ENCODE data around the gene VWA8.
A peak's percentile ranks its signal among the peaks of the same experiment; 100 is the strongest.
"Not testable (repeated sequence)": the region's sequence is repeated elsewhere in the genome, so short reads cannot be mapped to it uniquely, and the experiment has no call there.

The VWA8 gene

DNA sequence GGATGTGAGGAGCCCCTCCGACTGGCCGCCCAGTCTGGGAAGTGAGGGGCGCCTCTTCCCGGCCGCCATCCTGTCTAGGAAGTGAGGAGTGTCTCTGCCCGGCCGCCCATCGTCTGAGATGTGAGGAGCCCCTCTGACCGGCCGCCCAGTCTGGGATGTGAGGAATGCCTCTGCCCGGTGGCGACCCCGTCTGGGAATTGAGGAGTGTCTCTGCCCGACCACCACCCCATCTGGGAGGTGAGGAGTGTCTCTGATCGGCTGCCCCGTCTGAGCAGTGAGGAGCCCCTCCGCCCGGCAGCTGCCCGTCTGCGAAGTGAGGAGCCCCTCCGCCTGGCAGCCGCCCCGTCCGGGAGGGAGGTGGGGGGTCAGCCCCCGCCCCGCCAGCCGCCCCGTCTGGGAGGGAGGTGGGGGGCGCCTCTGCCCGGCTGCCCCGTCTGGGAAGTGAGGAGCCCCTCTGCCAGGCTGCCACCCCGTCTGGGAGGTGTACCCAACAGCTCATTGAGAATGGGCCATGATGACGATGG is 389.0 kb downstream of the VWA8 start:
- DNase-seq: not testable (repeated sequence)

DNA sequence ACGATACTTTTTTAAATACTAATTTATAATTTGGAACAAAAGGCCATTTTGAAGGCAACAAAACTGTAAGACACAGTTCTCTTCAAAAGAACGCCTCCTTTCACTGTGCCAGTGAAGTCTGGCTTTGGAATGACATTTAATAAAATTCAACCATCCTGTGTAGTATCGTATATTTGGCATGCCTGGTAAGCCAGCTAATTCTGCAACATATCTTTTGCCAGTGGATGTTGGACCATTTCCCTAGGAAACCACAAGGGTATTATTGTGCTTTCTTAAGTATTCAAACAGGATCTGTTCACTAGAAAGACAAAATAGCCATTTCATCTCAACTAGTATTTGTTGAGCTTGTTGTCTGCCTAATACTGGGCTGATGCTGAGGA is 391.9 kb downstream of the VWA8 start:
- DNase-seq: no peak

DNA sequence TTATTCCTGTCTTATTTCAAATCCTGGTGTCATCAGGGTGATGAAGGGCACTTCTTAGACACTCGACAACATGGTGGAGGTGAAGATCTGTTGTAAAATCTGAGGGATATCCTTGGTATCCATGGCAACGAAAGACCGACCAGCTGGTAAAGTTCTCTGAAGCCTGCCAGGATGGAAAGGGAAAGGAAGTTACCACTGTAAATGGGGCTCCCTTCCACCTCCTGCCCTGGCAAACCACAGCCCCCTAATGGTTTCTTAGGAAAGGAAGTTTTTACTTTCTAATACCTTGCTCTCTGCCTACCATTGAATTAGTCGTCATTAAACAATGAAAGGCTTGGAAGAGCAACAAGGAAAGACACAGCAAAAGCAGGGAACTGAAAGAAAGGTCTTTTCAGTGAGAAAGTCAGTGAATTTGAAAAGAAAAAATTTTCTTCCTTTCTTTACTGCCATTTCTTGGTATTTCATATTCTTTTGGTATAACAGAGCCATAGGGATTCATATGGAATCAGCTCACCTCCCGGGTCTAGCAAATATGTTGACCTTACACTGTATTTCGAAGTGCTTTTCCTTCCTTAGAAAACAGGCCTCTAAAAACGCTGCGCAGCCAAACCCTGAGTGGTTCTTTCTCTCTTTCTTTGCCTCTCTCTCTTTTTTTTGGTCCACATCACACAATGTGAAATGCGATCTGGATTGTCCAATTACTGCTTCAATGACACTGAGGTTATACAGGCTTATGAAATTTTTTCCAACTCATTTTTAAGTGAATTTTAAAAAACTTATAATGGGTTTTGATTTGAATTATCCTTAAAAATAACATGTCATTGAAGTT is 392.6 kb downstream of the VWA8 start:
- DNase-seq: no peak

DNA sequence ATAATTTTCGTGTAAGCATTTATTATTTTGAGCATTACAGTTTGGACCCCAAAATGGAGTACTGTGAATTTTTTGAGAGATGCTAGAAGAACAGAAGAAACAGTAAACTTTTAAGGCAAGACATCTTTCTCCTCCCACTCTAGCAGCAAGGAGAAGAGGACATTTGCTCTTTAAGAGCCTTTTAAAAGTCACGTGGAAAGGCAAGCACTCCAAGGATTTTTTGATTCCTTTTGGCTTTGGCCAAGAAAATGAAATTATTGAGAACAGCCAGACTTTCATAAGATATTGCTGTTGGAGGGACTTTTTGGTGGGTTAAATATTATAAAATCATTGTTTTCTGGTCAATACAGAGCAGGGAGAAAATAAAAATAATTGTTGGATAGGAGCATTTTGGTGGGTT is 393.5 kb downstream of the VWA8 start:
- DNase-seq: no peak

DNA sequence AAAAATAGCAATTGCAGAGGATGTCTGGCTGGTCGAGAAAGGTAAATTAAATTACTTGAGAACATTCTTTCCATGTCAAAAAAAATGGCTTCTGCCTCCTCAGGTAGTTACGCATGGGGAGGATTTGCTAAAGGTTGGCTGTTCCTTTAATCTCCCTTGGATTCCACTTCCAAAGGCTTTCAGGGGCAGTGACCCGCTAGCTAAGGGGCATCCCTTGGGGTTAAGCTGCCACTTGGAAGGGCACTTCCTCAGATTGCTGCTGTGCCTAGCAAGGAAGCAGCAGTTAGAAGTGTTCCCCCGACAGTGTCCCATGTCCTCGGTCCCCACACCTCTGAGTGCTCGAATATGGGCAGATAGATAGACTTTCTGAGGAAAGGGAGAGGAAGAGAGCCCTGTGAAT is 395.1 kb downstream of the VWA8 start:
- no peak for DNase-seq

DNA sequence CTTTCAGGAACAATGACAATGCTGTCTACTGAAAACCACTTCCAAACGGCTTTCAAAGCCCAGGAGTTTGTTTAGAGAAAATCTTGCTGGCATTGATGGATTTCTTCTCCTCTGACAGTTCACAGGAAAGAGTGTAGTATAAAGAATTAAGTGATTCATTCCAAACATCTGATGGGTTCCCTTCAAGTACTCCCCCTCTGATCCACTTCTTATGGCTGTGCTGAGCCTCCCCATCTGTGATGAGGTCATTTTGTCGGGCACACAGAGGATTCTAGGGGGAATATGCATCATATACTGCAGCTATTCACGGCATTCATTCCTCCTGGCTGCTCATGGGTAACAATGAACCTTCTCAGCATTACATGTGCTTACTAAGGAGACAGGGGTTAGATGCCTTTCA is 395.7 kb downstream of the VWA8 start:
- DNase-seq: no peak

DNA sequence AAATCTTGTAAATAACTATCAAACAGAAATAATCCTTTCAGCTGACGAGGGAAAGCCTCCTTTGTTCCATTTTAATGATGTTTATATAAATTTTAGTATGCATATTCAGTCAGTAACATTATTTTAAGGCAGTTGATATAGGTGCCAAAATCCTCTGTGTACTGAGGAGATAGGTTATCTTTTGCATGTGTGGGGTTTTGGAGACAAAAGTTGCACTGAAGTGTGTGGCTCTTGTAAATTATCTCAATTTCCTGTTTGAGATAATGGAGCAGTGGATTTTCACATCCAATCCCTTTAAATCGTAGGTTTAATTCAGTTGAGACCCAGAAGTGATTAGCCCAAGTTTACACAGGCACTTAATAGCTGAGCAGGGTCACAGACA is 396.9 kb downstream of the VWA8 start:
- no peak for DNase-seq

DNA sequence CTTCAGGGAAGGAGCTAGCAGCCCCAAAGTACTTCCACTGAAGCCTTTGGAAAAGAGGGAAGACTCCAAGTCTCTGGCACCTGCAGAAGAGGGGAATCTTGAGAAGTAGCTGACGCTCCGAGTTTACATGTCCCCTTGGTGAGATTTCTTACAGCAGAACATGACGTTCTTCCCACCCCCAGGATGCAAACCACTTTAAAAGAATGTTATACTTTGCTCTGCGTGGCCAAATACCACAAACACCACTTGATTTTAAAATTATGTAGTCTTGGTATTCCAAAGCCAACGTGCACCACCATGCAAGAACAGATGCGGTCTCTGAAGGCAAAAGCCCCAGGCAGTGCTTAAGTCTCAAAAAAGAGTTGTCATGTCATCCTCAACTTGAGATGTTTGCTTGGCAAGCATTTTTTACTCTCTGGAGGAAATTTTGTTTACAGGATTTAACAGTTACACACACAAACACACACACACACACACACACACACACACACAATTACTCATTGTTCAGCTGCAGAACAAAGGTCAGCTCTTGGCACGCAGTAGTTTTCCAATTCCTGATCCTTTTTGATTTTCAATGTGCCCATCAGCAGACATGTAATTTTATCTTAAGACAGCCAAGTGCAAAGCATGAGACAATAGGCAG is 397.4 kb downstream of the VWA8 start:
- DNase-seq: no peak

DNA sequence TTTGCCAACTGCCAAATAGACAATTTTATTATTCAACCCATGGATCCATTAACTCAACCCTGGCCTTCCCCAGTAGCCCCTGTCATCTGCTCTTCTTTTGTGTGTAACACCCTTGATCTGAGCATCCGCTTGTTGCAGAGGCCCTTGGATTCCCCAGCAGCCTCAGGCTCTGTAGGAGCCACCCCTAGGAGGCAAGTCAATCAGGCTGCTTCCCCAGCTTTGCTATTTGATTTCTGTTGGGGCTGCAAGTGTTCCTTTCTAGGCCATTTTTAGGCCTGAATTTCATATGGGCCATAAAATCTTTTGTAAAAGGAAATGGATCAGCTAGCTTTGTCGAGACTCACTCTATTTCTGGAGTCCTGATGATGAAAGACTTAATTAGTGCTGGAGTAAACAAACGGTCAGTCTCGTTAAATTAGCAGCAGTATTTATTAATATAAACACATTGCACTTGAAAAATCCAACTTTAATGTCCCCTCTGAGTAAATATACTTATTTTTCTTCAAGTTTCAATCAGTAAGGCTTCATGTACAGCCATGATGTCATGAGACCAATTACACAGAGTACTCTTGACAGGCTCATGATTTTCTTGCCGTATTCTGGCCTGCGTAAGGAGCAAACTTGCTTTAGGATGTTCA is 398.2 kb downstream of the VWA8 start:
- DNase-seq: no peak

DNA sequence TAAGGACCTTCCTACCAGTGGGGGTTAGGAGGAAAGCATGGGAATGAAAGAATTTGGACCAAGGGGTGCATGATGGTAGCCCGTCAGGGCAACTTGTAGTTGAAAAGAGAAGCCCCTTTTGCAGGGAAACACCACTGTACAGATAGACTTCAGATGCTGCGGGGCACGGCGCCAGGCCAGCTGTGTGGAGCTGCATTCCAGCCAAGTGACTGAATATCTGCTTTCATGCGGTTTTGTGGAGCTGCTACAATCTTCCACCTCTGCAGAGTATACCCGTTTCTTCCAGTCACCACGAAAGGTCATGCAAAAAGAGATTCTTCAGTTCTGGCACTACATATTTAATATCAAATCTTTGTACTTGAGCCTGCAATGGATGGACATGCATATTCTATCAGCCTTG is 398.8 kb downstream of the VWA8 start:
- DNase-seq: no peak

DNA sequence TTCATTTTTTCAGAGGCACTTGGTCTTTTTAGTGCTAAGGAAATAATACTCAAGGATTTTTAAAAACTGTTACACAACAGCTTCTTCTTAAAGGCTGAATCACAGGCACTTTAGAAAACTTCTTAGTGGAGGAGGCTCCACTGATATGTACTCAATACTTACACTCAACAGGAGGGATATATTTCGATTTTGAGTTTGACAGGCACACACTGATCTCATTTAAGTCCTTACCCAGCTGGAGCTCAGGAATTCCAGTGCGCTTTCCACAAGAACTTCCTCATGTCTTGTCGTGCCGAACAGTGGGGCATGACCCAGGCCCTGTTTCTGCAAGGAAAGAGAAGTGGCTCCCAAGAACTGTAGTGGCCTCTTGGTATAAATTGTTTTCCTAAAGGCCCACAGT is 399.7 kb downstream of the VWA8 start:
- no peak for DNase-seq

DNA sequence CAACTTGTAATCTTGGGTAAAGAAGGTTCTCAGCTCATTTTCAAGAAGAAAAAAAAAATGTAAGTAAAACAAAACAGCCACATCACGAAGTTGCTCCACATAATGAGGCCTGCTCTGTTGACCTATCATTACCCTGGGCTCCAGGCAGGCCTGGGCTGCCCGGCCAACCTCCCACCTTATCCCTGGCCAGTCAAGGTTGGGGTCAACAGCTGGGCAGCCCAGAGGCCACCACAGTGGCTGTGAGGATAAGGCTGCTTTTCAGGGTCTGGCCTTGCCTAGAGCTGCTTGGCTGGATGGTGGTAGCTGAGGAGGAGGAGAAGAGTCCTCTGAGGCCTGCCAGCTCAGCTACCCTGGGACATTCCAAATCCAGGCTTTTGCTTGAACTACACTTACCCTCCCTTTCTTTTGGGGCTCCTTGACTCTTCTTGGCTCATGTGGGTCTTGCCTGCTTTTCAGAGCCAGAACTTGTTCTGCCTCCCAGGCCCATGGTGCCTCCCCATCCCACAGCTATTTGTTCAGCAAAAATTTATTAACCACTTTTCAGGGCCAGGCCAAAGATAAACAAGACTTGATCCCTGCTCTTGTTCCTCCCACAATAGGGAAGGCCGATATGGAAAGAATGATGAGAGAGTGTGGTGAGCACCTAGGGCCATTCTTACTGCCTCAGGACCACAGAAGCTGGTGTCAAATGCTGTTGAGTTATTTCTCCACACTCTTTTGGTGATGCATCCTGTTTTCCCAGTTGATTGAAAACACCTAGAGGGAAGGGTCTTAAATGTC is 401.9 kb downstream of the VWA8 start:
- DNase-seq: no peak

DNA sequence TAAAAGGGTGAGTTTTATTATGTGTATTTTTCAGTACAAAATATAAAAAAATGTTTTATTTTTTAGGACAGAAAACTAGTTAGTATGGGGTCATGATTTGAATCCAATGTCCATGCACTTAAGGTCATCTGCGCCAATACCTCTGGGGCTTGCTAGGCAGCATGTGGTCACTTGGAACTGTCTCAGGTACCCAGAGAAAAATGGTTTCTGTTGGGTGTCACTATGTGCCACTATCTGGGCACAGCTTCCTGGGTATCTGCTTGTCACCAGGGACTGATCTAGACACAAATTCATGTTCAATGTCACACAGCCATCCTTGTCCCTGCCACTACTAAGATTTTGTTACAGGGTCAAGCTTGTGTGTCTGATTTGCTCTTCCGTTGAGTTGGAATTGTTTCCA is 403.2 kb downstream of the VWA8 start:
- no peak for DNase-seq

DNA sequence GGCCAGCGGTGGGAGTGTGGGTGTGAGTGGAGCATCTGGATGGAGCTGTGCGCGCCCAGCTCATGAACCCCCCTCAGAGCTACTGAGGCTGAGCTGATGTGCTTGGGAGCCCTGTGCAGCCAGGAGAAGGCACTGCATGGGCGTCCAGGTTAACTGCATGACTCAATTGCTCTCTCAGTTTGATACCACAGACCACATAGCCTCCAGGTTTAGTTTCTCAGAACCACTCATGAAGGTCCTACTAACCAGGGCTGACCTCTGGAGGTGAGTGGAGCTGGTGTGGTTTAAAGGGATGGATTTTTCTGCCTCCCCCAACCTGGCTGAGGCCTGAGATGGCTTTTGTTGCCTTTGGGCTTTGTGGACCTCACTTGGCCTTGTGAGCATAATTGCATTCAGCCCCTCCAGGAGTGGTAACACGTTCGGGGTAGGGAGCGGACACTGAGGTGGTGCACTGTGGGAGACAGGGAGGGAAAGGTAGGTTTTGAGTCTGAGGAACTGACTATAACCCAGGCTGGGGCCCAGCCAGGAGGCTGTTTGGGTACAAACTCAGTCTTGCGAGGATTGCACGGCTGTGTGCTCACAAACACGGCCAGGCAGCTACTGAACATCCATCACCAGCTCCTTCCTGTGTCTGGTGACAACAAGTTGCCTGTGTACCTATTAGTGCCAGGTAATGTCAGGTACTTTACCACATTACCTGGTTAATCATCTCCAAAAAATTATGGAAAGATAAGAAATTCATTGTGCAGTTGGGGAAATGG is 406.1 kb downstream of the VWA8 start:
- peak in 1 of 2 donors; percentile 31 for DNase-seq

DNA sequence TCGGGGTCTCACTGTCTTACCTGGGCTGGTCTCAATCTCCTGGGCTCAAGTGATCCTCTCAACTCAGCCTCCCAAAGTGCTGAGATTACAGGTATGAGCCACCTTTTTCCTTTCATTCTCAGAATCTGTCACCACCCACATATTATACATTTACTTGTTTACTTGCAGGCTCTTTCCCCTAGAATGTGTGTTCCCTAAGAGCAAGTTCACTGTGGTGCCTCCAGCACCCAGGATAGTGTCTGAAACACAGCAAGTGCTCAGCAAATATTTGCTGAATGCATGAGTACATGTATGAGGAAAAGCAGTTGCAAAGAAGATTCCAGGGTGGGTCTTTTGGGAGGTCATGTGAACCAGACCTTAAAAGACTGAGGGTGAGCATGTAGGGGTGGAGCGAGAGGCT is 406.7 kb downstream of the VWA8 start:
- no peak for DNase-seq

DNA sequence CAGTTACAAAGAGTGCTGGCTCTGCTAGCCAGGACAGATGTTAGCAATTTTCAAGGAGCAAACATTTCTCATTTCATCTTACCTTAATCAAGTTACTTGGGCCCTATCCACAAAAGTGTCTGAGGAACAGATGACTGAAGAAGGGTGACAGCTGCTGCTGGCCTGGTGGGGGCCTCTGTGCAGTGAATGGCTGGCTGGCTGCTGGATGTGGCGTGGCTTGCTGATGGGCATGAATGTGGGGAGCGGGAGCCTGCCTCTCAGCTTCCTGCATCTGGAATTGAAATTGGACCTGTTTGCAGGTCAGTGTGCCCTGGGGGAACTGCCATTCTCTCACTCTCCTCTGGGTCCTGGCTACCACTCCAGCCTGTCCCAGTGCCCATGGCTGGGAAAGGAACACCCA is 408.9 kb downstream of the VWA8 start:
- no peak for DNase-seq

DNA sequence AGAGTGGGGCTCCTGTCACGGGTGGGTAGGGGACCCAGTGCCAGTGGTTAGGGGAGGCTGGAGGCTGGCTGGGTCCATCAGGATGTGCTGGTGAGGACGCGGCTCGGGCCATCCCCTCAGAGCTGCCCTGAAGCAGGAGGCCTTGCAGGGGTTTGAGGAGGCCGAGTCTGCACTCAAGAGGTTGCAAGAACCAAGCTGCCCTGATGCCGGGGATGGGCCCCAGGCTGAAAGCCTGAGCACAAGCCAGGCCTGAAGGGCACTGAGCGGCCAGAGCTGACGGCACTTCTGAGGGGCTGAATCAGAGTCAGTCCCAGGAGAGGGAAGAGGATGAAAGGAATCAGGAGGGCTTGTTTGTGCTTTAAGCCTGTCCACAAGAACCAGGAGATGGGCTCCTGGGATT is 410.6 kb downstream of the VWA8 start:
- DNase-seq: no peak

DNA sequence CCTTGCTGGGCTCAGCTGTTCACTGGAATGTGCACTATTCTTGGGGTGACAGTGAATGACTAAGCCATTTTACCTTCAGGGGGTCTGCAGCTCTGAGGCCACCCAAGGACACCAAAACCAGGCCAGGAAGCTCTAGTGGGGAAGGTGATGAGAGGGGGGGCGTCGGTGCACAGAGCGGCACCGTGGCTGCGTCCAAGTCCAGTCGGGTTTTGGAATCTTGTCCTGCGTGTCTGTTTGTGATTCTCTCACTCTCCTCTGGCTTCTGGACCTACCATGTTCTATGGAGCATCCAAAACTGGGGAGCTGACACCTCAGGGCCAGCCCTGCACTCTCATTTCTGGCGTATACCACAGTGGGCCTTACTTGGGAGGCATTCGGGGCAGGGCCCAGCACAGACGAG is 411.4 kb downstream of the VWA8 start:
- no peak for DNase-seq

DNA sequence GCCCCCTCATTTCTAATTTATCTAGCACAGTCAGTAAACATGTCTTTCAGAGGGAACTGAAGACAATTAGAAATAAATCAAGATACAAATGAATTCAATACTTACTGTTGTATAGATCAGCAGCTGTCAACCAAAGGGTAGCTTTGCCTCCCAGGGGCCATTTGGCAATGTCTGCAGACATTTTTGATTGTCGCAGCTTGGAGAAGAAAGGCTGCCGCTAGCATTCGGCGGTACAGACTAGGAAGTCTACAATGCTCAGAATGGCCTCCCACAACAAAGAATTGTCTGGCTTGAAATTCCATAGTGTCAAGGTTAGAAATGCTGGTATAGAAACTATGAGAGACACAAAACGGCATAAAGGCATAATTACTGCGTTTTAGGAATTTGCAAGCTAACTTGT is 412.0 kb downstream of the VWA8 start:
- DNase-seq: no peak

DNA sequence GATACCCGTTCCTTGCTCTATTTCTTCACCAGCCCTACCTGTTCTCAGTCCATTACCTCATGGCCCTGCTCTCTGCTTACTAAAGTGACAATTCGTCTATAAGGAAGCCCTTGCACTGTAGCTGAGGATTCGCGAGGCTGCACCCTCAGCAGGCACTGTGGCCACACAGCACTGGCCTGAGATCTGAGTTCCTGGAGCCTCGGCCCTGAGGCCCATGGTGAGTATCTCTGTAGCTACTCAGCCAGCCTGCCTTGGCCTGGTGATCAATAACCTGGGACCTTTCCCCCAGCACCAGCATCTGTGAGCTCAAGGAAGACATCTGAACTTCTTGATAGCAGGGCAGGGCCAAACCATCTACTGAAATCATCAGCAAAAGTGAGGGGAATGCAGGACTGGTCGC is 412.9 kb downstream of the VWA8 start:
- no peak for DNase-seq

DNA sequence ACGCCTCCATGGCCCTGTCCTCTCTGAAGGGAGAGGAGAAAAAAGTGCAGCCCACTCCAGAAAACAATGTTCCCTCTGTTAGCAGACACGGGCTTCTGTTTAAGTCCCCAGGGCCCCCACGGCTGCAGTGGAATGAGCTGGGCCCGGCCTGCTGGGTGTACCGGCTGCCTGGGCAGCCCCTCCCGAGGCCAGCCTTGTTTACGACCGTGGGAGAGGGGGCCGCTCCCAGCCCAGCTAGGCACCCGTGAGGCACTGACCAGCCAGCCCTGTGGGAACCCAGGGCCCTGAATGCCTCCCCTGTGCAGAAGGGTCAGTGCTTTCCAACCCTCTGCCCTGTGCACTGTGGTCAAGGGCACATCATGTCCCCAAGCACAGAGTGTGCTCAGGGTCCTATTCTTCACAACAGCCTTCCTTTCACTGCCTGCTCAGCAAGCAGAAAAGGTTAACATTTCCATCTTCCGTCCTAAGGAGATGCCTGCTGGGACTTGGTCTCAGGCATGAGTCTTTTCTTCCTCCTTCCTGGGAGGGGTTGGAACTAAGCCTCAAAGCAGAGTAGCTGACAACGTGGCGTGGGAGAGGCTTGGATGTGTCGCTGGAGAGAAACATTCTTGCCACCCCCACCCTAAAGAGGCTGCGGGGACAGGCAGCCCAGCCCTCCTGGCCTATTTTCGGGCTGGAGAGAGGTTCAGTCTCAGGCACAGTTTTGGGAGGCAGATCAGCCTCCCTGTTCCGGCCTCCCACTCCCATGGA is 413.5 kb downstream of the VWA8 start:
- no peak for DNase-seq
